GM15510 (cell line): ENCODE measurements around the gene INTS15.
A peak's percentile ranks its signal among the peaks of the same experiment; 100 is the strongest.

Experiments used
- POLR2A ChIP-seq: IDR thresholded peaks from 3 replicates; pipeline ENCODE4 v1.6.1; 2011; ENCODE audit warnings: borderline replicate concordance; ENCODE audit not compliant: insufficient read length; ENCODE audit errors: extremely low read depth

INTS15 gene

GRCh38 chr7:6624246-6624611, 34.4 kb downstream of the INTS15 start:
- TF ChIP-seq POLR2A = no peak

GRCh38 chr7:6628045-6628444, 38.2 kb downstream of the INTS15 start:
- TF ChIP-seq POLR2A = no peak

GRCh38 chr7:6630007-6630849, 40.4 kb downstream of the INTS15 start:
- TF ChIP-seq POLR2A = no peak

GRCh38 chr7:6631605-6632004, 41.8 kb downstream of the INTS15 start:
- TF ChIP-seq POLR2A = no peak

- no peak for TF ChIP-seq POLR2A
These were observed 44.2 kb downstream of the INTS15 start for GRCh38 chr7:6634021-6634420.

- peak; percentile 73 for TF ChIP-seq POLR2A
These were observed 47.1 kb downstream of the INTS15 start, which contains the start of gene ZNF316 for GRCh38 chr7:6636741-6637543. ZNF316 (plus strand) TSS chr7:6637318; CDS start chr7:6642410, 5,092 bp downstream.

- TF ChIP-seq POLR2A = no peak
These were observed 47.9 kb downstream of the INTS15 start for GRCh38 chr7:6637544-6638229.

GRCh38 chr7:6639032-6639431, 49.2 kb downstream of the INTS15 start:
- no peak for TF ChIP-seq POLR2A

- TF ChIP-seq POLR2A = no peak
These were observed 49.8 kb downstream of the INTS15 start for GRCh38 chr7:6639627-6640026.

GRCh38 chr7:6640246-6640721, 50.5 kb downstream of the INTS15 start:
- no peak for TF ChIP-seq POLR2A

- TF ChIP-seq POLR2A = no peak
These were observed 51.6 kb downstream of the INTS15 start for GRCh38 chr7:6641305-6642035.

GRCh38 chr7:6642239-6642839, 52.5 kb downstream of the INTS15 start:
- TF ChIP-seq POLR2A = no peak

GRCh38 chr7:6642861-6643640, 53.2 kb downstream of the INTS15 start:
- no peak for TF ChIP-seq POLR2A

- TF ChIP-seq POLR2A = no peak
These were observed 54.2 kb downstream of the INTS15 start for GRCh38 chr7:6643915-6644625.
